CD4-positive, alpha-beta T cell (primary cell): ENCODE data around the gene ASB15. TPM values are rescaled to one million over a fixed set of nuclear protein-coding genes. Genes with fewer than 3 reads are reported as not detected.

ENCODE experiments used
- ATAC-seq: fragments of 200-7000 bp; cut with Tn5 transposase; one replicate; pipeline ENCODE4 v1.10.0; 2022; ENCODE audit warnings: mild to moderate bottlenecking; ENCODE audit not compliant: poor library complexity
- CTCF ChIA-PET: fragments of 350-600 bp; sonication (Branson Sonifier 250); formaldehyde crosslinking; loops from one replicate; lab custom pipeline; 2021; ENCODE audit warnings: antibody characterized with exemption, inconsistent platforms; lab: Charles Lee
- POLR2A ChIA-PET: fragments of 350-600 bp; sonication (Branson Sonifier 250); formaldehyde crosslinking; loops from one replicate; lab custom pipeline; 2021; ENCODE audit warnings: antibody characterized with exemption, inconsistent platforms; lab: Charles Lee
- DNase-seq, 14 experiments: peaks; one replicate each; pipeline ENCODE4 v3.0.0-alpha.2; 2013 to 2020; ENCODE audit warnings: mixed read lengths in 2 of 14
- H3K27ac ChIP-seq, 2 donors: one replicate each; pipeline versions ENCODE4 v1.5.1 to v1.7.0; 2013; ENCODE audit warnings: low read length in 2 of 2, low read depth in 1 of 2, mild to moderate bottlenecking in 1 of 2
- H3K27me3 ChIP-seq, 2 experiments: 1 replicate in 1 of 2; 2 replicates in 1 of 2; pipeline versions ENCODE4 v1.6.1 to v1.7.0; 2013; ENCODE audit warnings: low read length in 2 of 2, control low read depth in 1 of 2, mild to moderate bottlenecking in 1 of 2, moderate library complexity in 1 of 2; ENCODE audit not compliant: insufficient read depth in 2 of 2, control insufficient read depth in 1 of 2
- H3K36me3 ChIP-seq: one replicate; pipeline ENCODE4 v1.6.1; 2013; ENCODE audit warnings: low read length, control low read depth; ENCODE audit not compliant: insufficient read depth
- H3K4me1 ChIP-seq: one replicate; pipeline ENCODE4 v1.6.1; 2013; ENCODE audit warnings: low read length, control low read depth; ENCODE audit not compliant: insufficient read depth
- H3K4me3 ChIP-seq: one replicate; pipeline ENCODE4 v1.5.1; 2013; ENCODE audit warnings: mild to moderate bottlenecking, low read length, moderate library complexity
- H3K9me3 ChIP-seq, 2 experiments: 1 replicate in 1 of 2; 2 replicates in 1 of 2; pipeline versions ENCODE4 v1.6.1 to v1.7.0; 2013; ENCODE audit warnings: low read length in 2 of 2, mild to moderate bottlenecking in 2 of 2, control low read depth in 1 of 2, moderate library complexity in 1 of 2; ENCODE audit not compliant: control insufficient read depth in 1 of 2, insufficient read depth in 1 of 2
- H3K27ac Mint-ChIP-seq: one replicate; pipeline ENCODE4 v1.8.0; 2020; ENCODE audit warnings: mixed read lengths
- H3K27me3 Mint-ChIP-seq: one replicate; pipeline ENCODE4 v1.8.0; 2021; ENCODE audit warnings: mixed read lengths
- H3K36me3 Mint-ChIP-seq: one replicate; pipeline ENCODE4 v1.8.0; 2021; ENCODE audit warnings: low read depth, mixed read lengths
- H3K4me1 Mint-ChIP-seq: one replicate; pipeline ENCODE4 v1.8.0; 2021; ENCODE audit warnings: low read depth, mixed read lengths
- H3K4me3 Mint-ChIP-seq: one replicate; pipeline ENCODE4 v1.8.0; 2020; ENCODE audit warnings: mild to moderate bottlenecking, mixed read lengths
- H3K9me3 Mint-ChIP-seq: one replicate; pipeline ENCODE4 v1.8.0; 2020; ENCODE audit warnings: mixed read lengths
- CTCF ChIP-seq: fragments of 200-600 bp; IDR thresholded peaks from one replicate; pipeline ENCODE4 v1.8.0; 2022; ENCODE audit warnings: antibody characterized with exemption, mild to moderate bottlenecking
- intact Hi-C, 2 experiments: fragments of 100-400 bp; cut with DNase I in 1 of 2; cut with micrococcal nuclease in 1 of 2; formaldehyde crosslinking; loops; one replicate each; pipeline versions ENCODE4 v1.15.1 to v1.9.0; 2023 to 2025; cut with DNase I, micrococcal nuclease
- total RNA-seq, 174 experiments: library from RNA in 2 of 174; stranded (reverse) in 2 of 174; gene quantifications; one replicate each; pipeline ENCODE4 v1.2.3 and lab custom pipeline; 2021 to 2026

The ASB15 gene
- total RNA-seq, 2 experiments from 2014 or later = not detected

GRCh38 chr7:123640583-123640982 is 39.0 kb downstream of the ASB15 start:
- H3K4me3 ChIP-seq = no peak overlapping the region
- Mint-ChIP-seq H3K4me1 (no peaks in the 10 kb centered on the region), H3K4me3 (no peak overlapping the region), H3K27ac (no peak overlapping the region), H3K9me3 (no peaks in the 10 kb centered on the region), H3K27me3 (peaks cover 54% of the 10 kb centered on the region), H3K36me3 (no peaks in the 10 kb centered on the region)
- CTCF ChIA-PET = no interaction called here
- H3K9me3 ChIP-seq = no peaks in the 10 kb centered on the region
- POLR2A ChIA-PET = no interaction called here
- TF ChIP-seq CTCF = no peak
- DNase-seq (no peak), ATAC-seq (no peak)
- H3K4me1 ChIP-seq = no peaks in the 10 kb centered on the region
- H3K27me3 ChIP-seq = peaks cover 0 to 20% of the 10 kb centered on the region in 2 experiments
- intact Hi-C loops = no loop called here
- H3K36me3 ChIP-seq = no peaks in the 10 kb centered on the region
- H3K27ac ChIP-seq = no peak overlapping the region

GRCh38 chr7:123641901-123642300 is 40.3 kb downstream of the ASB15 start:
- H3K27me3 Mint-ChIP-seq = peaks cover 52% of the 10 kb centered on the region
- POLR2A ChIA-PET = no interaction called here

GRCh38 chr7:123643495-123644441 is 42.1 kb downstream of the ASB15 start:
- H3K9me3 ChIP-seq = no peaks in the 10 kb centered on the region
- H3K27me3 ChIP-seq = peaks cover 0 to 12% of the 10 kb centered on the region in 2 experiments
- H3K4me3 ChIP-seq = no peak overlapping the region
- intact Hi-C loops = no loop called here
- no peaks in the 10 kb centered on the region for H3K36me3 ChIP-seq
- no peaks in the 10 kb centered on the region for H3K9me3 Mint-ChIP-seq
- no peak overlapping the region for H3K27ac Mint-ChIP-seq
- TF ChIP-seq CTCF = no peak
- no peaks in the 10 kb centered on the region for H3K4me1 Mint-ChIP-seq
- no peaks in the 10 kb centered on the region for H3K4me1 ChIP-seq
- H3K4me3 Mint-ChIP-seq = no peak overlapping the region
- DNase-seq = no peak
- H3K27me3 Mint-ChIP-seq = peaks cover 51% of the 10 kb centered on the region
- POLR2A ChIA-PET = no interaction called here
- no peak overlapping the region for H3K27ac ChIP-seq
- ATAC-seq = no peak
- CTCF ChIA-PET = no interaction called here
- H3K36me3 Mint-ChIP-seq = no peaks in the 10 kb centered on the region

More at GRCh38 chr7:123641901-123642300, 40.3 kb downstream of the ASB15 start:
- Mint-ChIP-seq H3K27ac (no peak overlapping the region), H3K4me1 (no peaks in the 10 kb centered on the region), H3K4me3 (no peak overlapping the region), H3K9me3 (no peaks in the 10 kb centered on the region), H3K36me3 (no peaks in the 10 kb centered on the region)
- H3K4me1 ChIP-seq = no peaks in the 10 kb centered on the region
- peaks cover 0 to 20% of the 10 kb centered on the region in 2 experiments for H3K27me3 ChIP-seq
- CTCF ChIA-PET = no interaction called here
- ATAC-seq = no peak
- H3K36me3 ChIP-seq = no peaks in the 10 kb centered on the region
- intact Hi-C loops = no loop called here
- TF ChIP-seq CTCF = no peak
- H3K4me3 ChIP-seq = no peak overlapping the region
- no peak for DNase-seq
- no peak overlapping the region for H3K27ac ChIP-seq
- no peaks in the 10 kb centered on the region for H3K9me3 ChIP-seq
